ENCODE results near the gene SLC10A3. TPM values are rescaled to one million over a fixed set of nuclear protein-coding genes. Genes with fewer than 3 reads are reported as not detected.

The SLC10A3 gene
- total and polyA plus RNA-seq, 2 of the 8 experiments (the other 6 are each of a cell fraction or from before 2014, with no cell fraction given), result 6.8 to 9.5 TPM

- TF ChIP-seq TEAD4 (IDR thresholded peaks at IDR 0.05; ENCODE audit: low read depth, low read length), result no peak
- no peak for TF ChIP-seq JUN (IDR thresholded peaks at IDR 0.05; ENCODE audit: low read depth, low read length)
- no peak for TF ChIP-seq HDAC2 (IDR thresholded peaks at IDR 0.05; ENCODE audit: borderline replicate concordance in 1 of 2, low read depth in 2 of 2, low read length in 2 of 2)
- no peak for TF ChIP-seq BRCA1 (IDR thresholded peaks at IDR 0.05; ENCODE audit: low read depth, low read length)
Measured at GRCh38 chrX:154484255-154485149, 5.9 kb downstream of the SLC10A3 start (continued).

Measured in H1 (cell line).